Endodermal cell (in vitro differentiated cells): Measurements from ENCODE around the gene PTPRE. TPM values are rescaled to one million over a fixed set of nuclear protein-coding genes. Genes with fewer than 3 reads are reported as not detected.

Experiments
- DNase-seq: peaks from one replicate; pipeline ENCODE4 v3.0.0-alpha.2; 2017
- H3K27ac ChIP-seq: 2 replicates; pipeline ENCODE4 v1.5.1; 2013; ENCODE audit warnings: mild to moderate bottlenecking, low read depth, low read length, moderate library complexity
- H3K27me3 ChIP-seq: 2 replicates; pipeline ENCODE4 v1.6.1; 2013; ENCODE audit warnings: mild to moderate bottlenecking, low read length, moderate library complexity; ENCODE audit not compliant: insufficient read depth, control insufficient read depth, poor library complexity, severe bottlenecking
- H3K36me3 ChIP-seq: 2 replicates; pipeline ENCODE4 v1.7.0; 2013; ENCODE audit warnings: mild to moderate bottlenecking, low read length, moderate library complexity; ENCODE audit not compliant: control insufficient read depth, insufficient read depth
- H3K4me1 ChIP-seq: one replicate; pipeline ENCODE4 v1.7.0; 2013; ENCODE audit warnings: low read length; ENCODE audit not compliant: control insufficient read depth, insufficient read depth
- H3K4me3 ChIP-seq: 2 replicates; pipeline ENCODE4 v1.5.1; 2013; ENCODE audit warnings: mild to moderate bottlenecking, low read length, moderate library complexity
- H3K9ac ChIP-seq: 2 replicates; pipeline ENCODE4 v1.6.1; 2013; ENCODE audit warnings: mild to moderate bottlenecking, low read length, moderate library complexity; ENCODE audit not compliant: poor library complexity, severe bottlenecking; ENCODE audit errors: extremely low read depth
- H3K9me3 ChIP-seq: 2 replicates; pipeline ENCODE4 v1.6.1; 2013; ENCODE audit warnings: mild to moderate bottlenecking, low read length, moderate library complexity; ENCODE audit not compliant: control insufficient read depth
- H3K27ac Mint-ChIP-seq: 2 replicates; pipeline ENCODE4 v1.8.0; 2020; ENCODE audit warnings: mixed read lengths
- H3K27me3 Mint-ChIP-seq: 2 replicates; pipeline ENCODE4 v1.8.0; 2021; ENCODE audit warnings: mild to moderate bottlenecking, mixed read lengths; ENCODE audit not compliant: insufficient read depth
- H3K36me3 Mint-ChIP-seq: 2 replicates; pipeline ENCODE4 v1.8.0; 2020; ENCODE audit warnings: low read depth, mixed read lengths
- H3K4me1 Mint-ChIP-seq: 2 replicates; pipeline ENCODE4 v1.8.0; 2020; ENCODE audit warnings: mixed read lengths
- H3K4me3 Mint-ChIP-seq: 2 replicates; pipeline ENCODE4 v1.8.0; 2020; ENCODE audit warnings: mild to moderate bottlenecking, moderate library complexity, mixed read lengths
- H3K9me3 Mint-ChIP-seq: 2 replicates; pipeline ENCODE4 v1.8.0; 2020; ENCODE audit warnings: mild to moderate bottlenecking, mixed read lengths
- CTCF ChIP-seq: fragments of 200-600 bp; sonication (generic); conservative IDR thresholded peaks from 2 replicates; pipeline ENCODE4 v1.5.0; 2021; ENCODE audit warnings: antibody characterized with exemption, mild to moderate bottlenecking
- WGBS, 2 experiments: methylation state at CpG; one replicate each; pipeline versions ENCODE4 v1.1.5 to v1.1.7; 2013; ENCODE audit warnings: missing lambda C conversion rate in 2 of 2, mixed read lengths in 1 of 2; ENCODE audit not compliant: insufficient coverage in 1 of 2, insufficient read length in 1 of 2; 5-methylcytosine and 5-hydroxymethylcytosine counted together
- total RNA-seq, 2 donors: library from RNA; stranded (reverse); fragmentation: NEBNext Ultra II Directional in 1 of 2; extraction: Animal tissue kit (Norgen Biotek cat#: 25700) in 1 of 2; gene quantifications; 2 replicates in 1 of 2; 3 replicates in 1 of 2; pipeline ENCODE4 v1.2.1, GENCODE V29; 2021

Gene PTPRE
- total RNA-seq, 2 donors from 2014 or later, result 0.75 to 3.0 TPM

- WGBS, 2 experiments, result 92 to 97% methylated on average over 5 to 9 of the region's 9 CpGs
These were observed 15.3 kb downstream of the PTPRE start for GRCh38 chr10:127922206-127922605.

GRCh38 chr10:127922675-127923366, 15.9 kb downstream of the PTPRE start:
- no peak for TF ChIP-seq CTCF
- H3K27ac ChIP-seq, result no peak overlapping the region
- H3K36me3 ChIP-seq, result no peaks in the 10 kb centered on the region
- Mint-ChIP-seq H3K36me3 (peaks cover 2% of the 10 kb centered on the region), H3K9me3 (peaks cover 3% of the 10 kb centered on the region), H3K4me1 (peaks cover 22% of the 10 kb centered on the region), H3K27me3 (peaks cover 17% of the 10 kb centered on the region), H3K4me3 (no peak overlapping the region), H3K27ac (no peak overlapping the region)
- no peak overlapping the region for H3K9ac ChIP-seq
- H3K27me3 ChIP-seq, result no peaks in the 10 kb centered on the region
- H3K9me3 ChIP-seq, result no peaks in the 10 kb centered on the region
- H3K4me1 ChIP-seq, result peaks cover 10% of the 10 kb centered on the region
- H3K4me3 ChIP-seq, result no peak overlapping the region
- WGBS, 2 experiments, result 92 to 98% methylated on average over 10 to 12 of the region's 12 CpGs
- no peak for DNase-seq

More at GRCh38 chr10:127922206-127922605, 15.3 kb downstream of the PTPRE start:
- no peak for DNase-seq
- H3K4me1 ChIP-seq, result peaks cover 10% of the 10 kb centered on the region
- H3K27me3 ChIP-seq, result no peaks in the 10 kb centered on the region
- H3K27ac Mint-ChIP-seq, result no peak overlapping the region
- no peak for TF ChIP-seq CTCF
- H3K27ac ChIP-seq, result no peak overlapping the region
- no peak overlapping the region for H3K4me3 Mint-ChIP-seq
- H3K27me3 Mint-ChIP-seq, result peaks cover 17% of the 10 kb centered on the region
- no peak overlapping the region for H3K9ac ChIP-seq
- no peaks in the 10 kb centered on the region for H3K36me3 ChIP-seq
- H3K9me3 Mint-ChIP-seq, result peaks cover 3% of the 10 kb centered on the region
- no peak overlapping the region for H3K4me3 ChIP-seq
- H3K4me1 Mint-ChIP-seq, result peaks cover 16% of the 10 kb centered on the region
- peaks cover 2% of the 10 kb centered on the region for H3K36me3 Mint-ChIP-seq
- H3K9me3 ChIP-seq, result no peaks in the 10 kb centered on the region

GRCh38 chr10:127923646-127924045, 16.7 kb downstream of the PTPRE start:
- Histone ChIP-seq H3K4me1 (peaks cover 15% of the 10 kb centered on the region), H3K27ac (no peak overlapping the region), H3K9me3 (no peaks in the 10 kb centered on the region), H3K36me3 (no peaks in the 10 kb centered on the region), H3K27me3 (no peaks in the 10 kb centered on the region), H3K9ac (no peak overlapping the region), H3K4me3 (no peak overlapping the region)
- Mint-ChIP-seq H3K27ac (no peak overlapping the region), H3K27me3 (peaks cover 17% of the 10 kb centered on the region), H3K4me3 (no peak overlapping the region), H3K4me1 (peaks cover 30% of the 10 kb centered on the region), H3K9me3 (peaks cover 3% of the 10 kb centered on the region), H3K36me3 (peaks cover 2% of the 10 kb centered on the region)
- no peak for TF ChIP-seq CTCF
- no peak for DNase-seq
- 95% methylated on average over 1 of the region's 1 CpG; no CpG with 5 or more reads in 1 of the 2 experiments for WGBS, 2 experiments
